Natural killer cell (primary cell): ENCODE measurements around the gene RRP12. TPM values are rescaled to one million over a fixed set of nuclear protein-coding genes. Genes with fewer than 3 reads are reported as not detected.

Experiments used
- ATAC-seq, 3 donors: fragments of 150-1000 bp in 2 of 3; fragments of 200-7000 bp in 1 of 3; cut with Tn5 transposase; 1 replicate in 1 of 3; 2 replicates in 2 of 3; pipeline ENCODE4 v1.10.0; 2021; ENCODE audit warnings: mild to moderate bottlenecking in 2 of 3, moderate library complexity in 2 of 3
- DNase-seq, 2 donors: peaks; one replicate each; pipeline versions ENCODE4 v3.0.0 to v3.0.0-alpha.2; 2013 to 2021; ENCODE audit warnings: mixed read lengths in 1 of 2
- H3K27ac ChIP-seq: one replicate; pipeline ENCODE4 v1.5.1; 2013; ENCODE audit warnings: mild to moderate bottlenecking, low read length
- H3K27me3 ChIP-seq: one replicate; pipeline ENCODE4 v1.6.1; 2013; ENCODE audit warnings: low read length; ENCODE audit not compliant: control insufficient read depth, insufficient read depth
- H3K36me3 ChIP-seq: one replicate; pipeline ENCODE4 v1.6.1; 2013; ENCODE audit warnings: low read length; ENCODE audit not compliant: control insufficient read depth, insufficient read depth
- H3K4me1 ChIP-seq: one replicate; pipeline ENCODE4 v1.6.1; 2013; ENCODE audit warnings: low read length; ENCODE audit not compliant: control insufficient read depth, insufficient read depth
- H3K4me3 ChIP-seq: one replicate; pipeline ENCODE4 v1.5.1; 2013; ENCODE audit warnings: low read length
- H3K9me3 ChIP-seq: one replicate; pipeline ENCODE4 v1.6.1; 2013; ENCODE audit warnings: low read length; ENCODE audit not compliant: control insufficient read depth, insufficient read depth
- H3K27ac Mint-ChIP-seq, 2 donors: one replicate each; pipeline ENCODE4 v1.8.0; 2022; ENCODE audit warnings: mild to moderate bottlenecking in 2 of 2, mixed read lengths in 2 of 2, moderate library complexity in 1 of 2
- H3K27me3 Mint-ChIP-seq, 2 donors: one replicate each; pipeline ENCODE4 v1.8.0; 2022; ENCODE audit warnings: low read depth in 2 of 2, mixed read lengths in 2 of 2
- H3K36me3 Mint-ChIP-seq: one replicate; pipeline ENCODE4 v1.8.0; 2022; ENCODE audit warnings: mixed read lengths
- H3K4me1 Mint-ChIP-seq, 2 donors: one replicate each; pipeline ENCODE4 v1.8.0; 2022; ENCODE audit warnings: mixed read lengths in 2 of 2
- H3K4me3 Mint-ChIP-seq: one replicate; pipeline ENCODE4 v1.8.0; 2022; ENCODE audit warnings: mild to moderate bottlenecking, moderate library complexity, mixed read lengths
- H3K9me3 Mint-ChIP-seq, 2 donors: one replicate each; pipeline ENCODE4 v1.8.0; 2022; ENCODE audit warnings: mixed read lengths in 2 of 2
- CTCF ChIP-seq: fragments of 200-600 bp; IDR thresholded peaks from one replicate; pipeline ENCODE4 v1.8.0; 2022; ENCODE audit warnings: antibody characterized with exemption
- WGBS: methylation state at CpG from one replicate; pipeline ENCODE4 v1.1.7; 2013; ENCODE audit warnings: missing lambda C conversion rate; ENCODE audit not compliant: insufficient coverage; 5-methylcytosine and 5-hydroxymethylcytosine counted together
- intact Hi-C: fragments of 100-400 bp; cut with micrococcal nuclease; formaldehyde crosslinking; loops from one replicate; pipeline ENCODE4 v1.14.2; 2022
- total RNA-seq, 4 donors: library from RNA; stranded (reverse); fragments of 120-200 nt in 1 of 4; gene quantifications; one replicate each; pipeline versions ENCODE4 v1.2.3 to v1.2.4, GENCODE V29; 2013 to 2022

RRP12 gene
- total RNA-seq, 3 donors from 2014 or later (not counting 1 experiment from before 2014, with no cell fraction given), result 60.1 to 234 (median 79.2) TPM

- H3K36me3 ChIP-seq, result no peaks in the 10 kb centered on the region
- H3K27ac ChIP-seq, result no peak overlapping the region
- 80% methylated on average over 3 of the region's 4 CpGs for WGBS
- Mint-ChIP-seq H3K27me3 (no peaks in the 10 kb centered on the region), H3K27ac (no peak overlapping the region), H3K4me1 (peaks cover 6 to 12% of the 10 kb centered on the region in 2 donors), H3K4me3 (no peak overlapping the region), H3K9me3 (no peaks in the 10 kb centered on the region), H3K36me3 (no peaks in the 10 kb centered on the region)
- H3K9me3 ChIP-seq, result no peaks in the 10 kb centered on the region
- DNase-seq (no peak), ATAC-seq (no peak)
- peaks cover 9% of the 10 kb centered on the region for H3K4me1 ChIP-seq
- H3K4me3 ChIP-seq, result no peak overlapping the region
- intact Hi-C loops, result no loop called here
- no peaks in the 10 kb centered on the region for H3K27me3 ChIP-seq
- TF ChIP-seq CTCF, result no peak
Observed at GRCh38 chr10:97314671-97315070, 86.5 kb downstream of the RRP12 start.

GRCh38 chr10:97312897-97313296 is 88.2 kb downstream of the RRP12 start:
- H3K27me3 ChIP-seq, result no peaks in the 10 kb centered on the region
- 78% methylated on average over 6 of the region's 6 CpGs for WGBS
- intact Hi-C loops, result no loop called here
- peaks cover 0 to under 1% of the 10 kb centered on the region in 2 donors for H3K4me1 Mint-ChIP-seq
- no peaks in the 10 kb centered on the region for H3K36me3 Mint-ChIP-seq
- H3K9me3 ChIP-seq, result no peaks in the 10 kb centered on the region
- peaks cover 1% of the 10 kb centered on the region for H3K4me1 ChIP-seq
- ATAC-seq (no peak), DNase-seq (no peak)
- no peaks in the 10 kb centered on the region for H3K27me3 Mint-ChIP-seq
- H3K27ac ChIP-seq, result no peak overlapping the region
- no peak overlapping the region for H3K4me3 ChIP-seq
- no peak overlapping the region for H3K27ac Mint-ChIP-seq
- H3K4me3 Mint-ChIP-seq, result no peak overlapping the region
- H3K36me3 ChIP-seq, result no peaks in the 10 kb centered on the region
- no peak for TF ChIP-seq CTCF
- H3K9me3 Mint-ChIP-seq, result no peaks in the 10 kb centered on the region

DNA sequence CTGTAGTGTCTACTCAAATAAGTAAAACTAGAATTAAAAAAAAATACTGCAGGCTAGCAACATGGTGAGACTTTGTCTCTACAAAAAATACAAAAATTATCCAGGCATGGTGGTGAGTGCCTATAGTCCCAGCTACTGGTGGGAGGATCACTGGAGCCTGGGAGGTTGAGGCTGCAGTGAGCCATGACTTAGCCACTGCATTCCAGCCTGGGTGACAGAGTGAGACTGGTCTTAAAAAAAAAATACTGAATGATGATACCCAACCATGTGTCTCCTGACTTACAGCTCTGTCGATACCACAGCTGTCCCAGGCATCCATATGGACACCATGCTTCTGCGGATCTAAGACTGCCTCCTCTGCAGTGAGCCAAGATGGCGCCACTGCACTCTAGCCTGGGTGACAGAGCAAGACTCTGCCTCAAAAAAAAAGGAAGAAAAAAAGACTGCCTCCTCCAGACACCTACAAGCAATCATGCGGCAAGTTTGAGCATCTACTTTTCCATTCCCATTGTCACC is 90.0 kb downstream of the RRP12 start:
- no peak overlapping the region for H3K4me3 Mint-ChIP-seq
- peaks cover 0 to 4% of the 10 kb centered on the region in 2 donors for H3K27me3 Mint-ChIP-seq
- intact Hi-C loops, result no loop called here

More for the DNA sequence above, 90.0 kb downstream of the RRP12 start:
- Mint-ChIP-seq H3K27ac (no peak overlapping the region), H3K36me3 (no peaks in the 10 kb centered on the region), H3K9me3 (no peaks in the 10 kb centered on the region), H3K4me1 (peaks cover 0 to 4% of the 10 kb centered on the region in 2 donors)
- Histone ChIP-seq H3K4me1 (no peaks in the 10 kb centered on the region), H3K27me3 (no peaks in the 10 kb centered on the region), H3K4me3 (no peak overlapping the region), H3K27ac (no peak overlapping the region), H3K36me3 (no peaks in the 10 kb centered on the region), H3K9me3 (no peaks in the 10 kb centered on the region)
- no peak for ATAC-seq
- no peak for TF ChIP-seq CTCF
- no peak for DNase-seq
- whole genome bisulfite sequencing, result 97% methylated on average over 4 of the region's 4 CpGs
